HG03095 (cell line): ENCODE measurements around the gene ERF.

ENCODE experiments used
- ATAC-seq: cut with Tn5 transposase; IDR thresholded peaks from one replicate; pipeline ENCODE4 v1.9.1; 2021; ENCODE audit warnings: moderate library complexity; ENCODE audit not compliant: unreplicated experiment

The ERF gene

GRCh38 chr19:42255766-42256745 is 1.1 kb upstream of the ERF start:
- ATAC-seq = no peak

GRCh38 chr19:42254089-42254849 is 659 bp downstream of the ERF start:
- no peak for ATAC-seq

GRCh38 chr19:42253245-42254088 is 1.5 kb downstream of the ERF start:
- ATAC-seq = no peak

- no peak for ATAC-seq
These were observed 2.3 kb downstream of the ERF start for GRCh38 chr19:42252365-42253244.

GRCh38 chr19:42251572-42252358 is 3.2 kb downstream of the ERF start:
- ATAC-seq = no peak

- no peak for ATAC-seq
These were observed 4.0 kb downstream of the ERF start for GRCh38 chr19:42250666-42251531.

- ATAC-seq = no peak
These were observed 4.7 kb downstream of the ERF start for GRCh38 chr19:42250183-42250665.

- ATAC-seq = no peak
These were observed 5.2 kb downstream of the ERF start for GRCh38 chr19:42249769-42250168.

GRCh38 chr19:42249149-42249750 is 5.7 kb downstream of the ERF start:
- ATAC-seq = no peak

- no peak for ATAC-seq
These were observed 6.4 kb downstream of the ERF start for GRCh38 chr19:42248270-42249148.

GRCh38 chr19:42247640-42248199 is 7.2 kb downstream of the ERF start:
- no peak for ATAC-seq

GRCh38 chr19:42246922-42247639 is 7.8 kb downstream of the ERF start:
- ATAC-seq = no peak

- no peak for ATAC-seq
These were observed 8.6 kb downstream of the ERF start for GRCh38 chr19:42246143-42246921.

GRCh38 chr19:42245231-42245630 is 9.7 kb downstream of the ERF start:
- ATAC-seq = no peak
